Activated naive CD8-positive, alpha-beta T cell treated with anti-CD3 and anti-CD28 coated beads, Interleukin-2, amount 50 U/mL, for 24 hours (primary cell): ENCODE measurements around the gene SPSB1.

Experiments used
- ATAC-seq: fragments of 150-1000 bp; cut with Tn5 transposase; one replicate; pipeline ENCODE4 v1.10.0; 2021
- DNase-seq: peaks from one replicate; pipeline ENCODE4 v3.0.0; 2021
- H3K27ac Mint-ChIP-seq: one replicate; pipeline ENCODE4 v1.8.0; 2021; ENCODE audit warnings: mild to moderate bottlenecking, mixed read lengths
- H3K27me3 Mint-ChIP-seq: one replicate; pipeline ENCODE4 v1.8.0; 2021; ENCODE audit warnings: mixed read lengths
- H3K36me3 Mint-ChIP-seq: one replicate; pipeline ENCODE4 v1.8.0; 2021; ENCODE audit warnings: low read depth, mixed read lengths
- H3K4me1 Mint-ChIP-seq: one replicate; pipeline ENCODE4 v1.8.0; 2021; ENCODE audit warnings: mixed read lengths
- H3K4me3 Mint-ChIP-seq: one replicate; pipeline ENCODE4 v1.8.0; 2021; ENCODE audit warnings: mild to moderate bottlenecking, moderate library complexity, mixed read lengths
- H3K9me3 Mint-ChIP-seq: one replicate; pipeline ENCODE4 v1.8.0; 2021; ENCODE audit warnings: mixed read lengths

The SPSB1 gene

DNA sequence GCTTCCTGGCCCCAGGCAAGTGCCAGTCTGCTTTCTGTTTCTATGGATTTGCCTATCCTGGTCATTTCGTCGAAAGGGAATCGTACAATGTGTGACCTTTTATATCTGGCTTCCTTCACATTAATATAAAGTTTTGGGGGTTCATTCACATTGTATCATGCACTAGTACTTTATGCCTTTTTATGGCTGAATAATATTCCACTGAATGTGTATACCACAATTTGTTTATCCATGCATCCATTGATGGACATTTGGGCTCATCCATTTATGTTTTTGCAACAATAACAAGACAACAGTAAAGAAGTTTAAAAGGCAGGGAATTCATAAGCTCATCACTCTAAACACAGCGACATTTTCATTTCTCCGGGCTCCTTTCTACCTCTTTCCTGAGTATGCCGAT lies 50.6 kb downstream of the SPSB1 start:
- DNase-seq, result no peak
- H3K27me3 Mint-ChIP-seq, result no peaks in the 10 kb centered on the region
- H3K9me3 Mint-ChIP-seq, result no peaks in the 10 kb centered on the region
- no peak overlapping the region for H3K27ac Mint-ChIP-seq
- no peak overlapping the region for H3K4me3 Mint-ChIP-seq
- ATAC-seq, result no peak
- H3K4me1 Mint-ChIP-seq, result no peaks in the 10 kb centered on the region
- H3K36me3 Mint-ChIP-seq, result no peaks in the 10 kb centered on the region

DNA sequence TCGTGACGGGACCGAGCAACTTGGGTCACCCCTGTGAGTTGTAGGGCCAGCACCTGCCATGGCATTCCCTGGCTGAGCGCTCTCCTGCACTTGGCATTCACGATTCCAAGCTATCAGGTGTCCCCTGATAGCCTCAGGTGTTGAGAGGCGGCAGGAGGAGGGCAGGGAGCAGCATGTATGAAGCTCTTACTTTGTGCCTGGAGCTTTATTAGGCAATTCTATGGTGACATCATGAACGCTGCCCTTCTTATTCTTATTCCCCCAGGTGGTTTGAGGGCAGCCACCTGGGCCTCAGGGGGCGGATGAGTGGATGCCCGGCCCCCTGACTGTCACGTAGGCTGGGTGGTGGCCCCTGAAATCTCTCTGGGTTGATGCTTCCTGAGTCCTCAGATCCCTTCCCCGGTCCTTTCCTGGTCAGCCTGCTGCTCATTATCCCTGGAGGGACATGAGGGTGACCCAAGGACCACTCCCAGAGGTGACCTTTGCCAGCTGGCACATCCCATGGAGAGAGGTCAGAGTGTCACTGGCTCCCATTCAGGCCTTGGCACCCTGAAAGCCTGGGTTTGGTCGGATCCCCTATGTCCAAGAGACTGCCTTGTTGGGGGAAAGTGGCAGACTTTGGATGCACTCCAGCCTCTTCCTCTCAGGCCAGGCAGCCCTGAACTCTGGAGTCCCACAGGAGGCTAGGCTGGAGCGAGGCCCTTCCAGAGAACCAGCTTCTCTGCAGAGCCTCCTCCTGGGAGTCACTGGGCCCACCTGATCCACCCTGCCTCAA lies 51.9 kb downstream of the SPSB1 start:
- no peak overlapping the region for H3K27ac Mint-ChIP-seq

DNA sequence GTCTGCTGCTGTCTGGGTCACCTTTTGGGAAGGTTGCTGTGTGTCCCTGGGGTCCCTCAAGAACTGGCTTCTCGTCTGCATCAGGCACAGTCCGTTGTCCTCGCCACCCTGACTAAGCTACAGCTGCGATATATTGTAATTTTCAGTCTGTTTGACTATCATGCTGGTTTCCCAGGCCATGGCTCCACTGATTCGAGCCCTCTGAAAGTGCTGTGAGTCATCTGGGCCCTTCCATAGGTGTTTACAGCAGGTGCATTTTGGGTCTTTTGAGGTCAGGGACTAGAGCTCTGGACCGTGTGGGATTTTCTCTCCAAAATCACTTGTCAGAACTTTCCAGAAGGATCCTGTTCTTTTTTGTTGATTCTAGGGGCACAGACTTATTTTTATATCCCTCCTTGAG lies 52.8 kb downstream of the SPSB1 start:
- Mint-ChIP-seq H3K9me3 (no peaks in the 10 kb centered on the region), H3K4me3 (no peak overlapping the region), H3K36me3 (no peaks in the 10 kb centered on the region), H3K27me3 (no peaks in the 10 kb centered on the region), H3K4me1 (no peaks in the 10 kb centered on the region), H3K27ac (no peak overlapping the region)
- DNase-seq, result no peak
- no peak for ATAC-seq

More for the DNA sequence above, 51.9 kb downstream of the SPSB1 start:
- Mint-ChIP-seq H3K27me3 (no peaks in the 10 kb centered on the region), H3K4me3 (no peak overlapping the region), H3K9me3 (no peaks in the 10 kb centered on the region), H3K36me3 (no peaks in the 10 kb centered on the region), H3K4me1 (no peaks in the 10 kb centered on the region)
- DNase-seq (no peak), ATAC-seq (no peak)

DNA sequence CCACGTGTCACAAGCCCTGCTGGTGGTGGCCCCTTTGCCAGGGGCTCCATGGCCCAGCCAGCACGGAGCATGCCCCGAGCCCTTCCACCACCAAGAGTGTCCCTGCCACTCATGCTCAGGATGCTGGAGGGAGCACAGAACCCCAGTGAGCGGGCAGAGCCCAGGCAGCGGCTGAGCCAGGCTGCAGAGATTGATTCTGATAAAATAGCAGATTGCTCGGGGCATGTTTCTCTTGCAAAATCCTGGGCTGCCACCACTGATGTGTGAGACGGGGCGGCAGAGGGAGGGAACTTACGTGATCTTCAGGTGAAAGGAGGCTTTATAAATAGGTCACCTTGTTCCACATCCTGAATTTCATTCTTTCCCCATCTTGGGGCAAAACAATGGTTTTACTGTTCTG lies 53.2 kb downstream of the SPSB1 start:
- no peaks in the 10 kb centered on the region for H3K9me3 Mint-ChIP-seq
- ATAC-seq (no peak), DNase-seq (no peak)
- H3K27ac Mint-ChIP-seq, result no peak overlapping the region
- H3K4me1 Mint-ChIP-seq, result no peaks in the 10 kb centered on the region
- no peaks in the 10 kb centered on the region for H3K36me3 Mint-ChIP-seq
- no peak overlapping the region for H3K4me3 Mint-ChIP-seq
- H3K27me3 Mint-ChIP-seq, result no peaks in the 10 kb centered on the region

DNA sequence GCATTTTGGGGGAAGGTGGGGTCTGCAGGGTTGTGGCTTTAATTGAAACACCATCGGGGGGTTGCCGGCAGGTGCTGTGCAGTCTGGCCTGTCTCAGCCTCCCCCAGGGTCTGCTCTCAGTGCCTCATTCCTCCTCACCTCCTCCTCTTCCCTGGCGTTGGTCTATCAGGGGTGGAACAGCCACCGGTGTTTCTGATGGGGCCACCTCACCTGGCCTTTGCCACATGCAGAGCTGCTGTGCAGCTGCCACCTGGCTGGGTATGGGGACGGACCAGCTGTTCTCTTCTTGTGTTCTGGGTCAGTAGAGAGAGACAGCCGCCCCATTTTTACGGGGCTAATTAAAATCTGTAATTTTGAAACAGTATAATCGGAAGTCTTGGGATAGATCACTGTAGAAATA lies 53.9 kb downstream of the SPSB1 start:
- no peaks in the 10 kb centered on the region for H3K9me3 Mint-ChIP-seq
- no peak overlapping the region for H3K4me3 Mint-ChIP-seq
- no peaks in the 10 kb centered on the region for H3K27me3 Mint-ChIP-seq
- no peaks in the 10 kb centered on the region for H3K36me3 Mint-ChIP-seq
- H3K27ac Mint-ChIP-seq, result no peak overlapping the region
- no peaks in the 10 kb centered on the region for H3K4me1 Mint-ChIP-seq
- no peak for ATAC-seq
- no peak for DNase-seq

DNA sequence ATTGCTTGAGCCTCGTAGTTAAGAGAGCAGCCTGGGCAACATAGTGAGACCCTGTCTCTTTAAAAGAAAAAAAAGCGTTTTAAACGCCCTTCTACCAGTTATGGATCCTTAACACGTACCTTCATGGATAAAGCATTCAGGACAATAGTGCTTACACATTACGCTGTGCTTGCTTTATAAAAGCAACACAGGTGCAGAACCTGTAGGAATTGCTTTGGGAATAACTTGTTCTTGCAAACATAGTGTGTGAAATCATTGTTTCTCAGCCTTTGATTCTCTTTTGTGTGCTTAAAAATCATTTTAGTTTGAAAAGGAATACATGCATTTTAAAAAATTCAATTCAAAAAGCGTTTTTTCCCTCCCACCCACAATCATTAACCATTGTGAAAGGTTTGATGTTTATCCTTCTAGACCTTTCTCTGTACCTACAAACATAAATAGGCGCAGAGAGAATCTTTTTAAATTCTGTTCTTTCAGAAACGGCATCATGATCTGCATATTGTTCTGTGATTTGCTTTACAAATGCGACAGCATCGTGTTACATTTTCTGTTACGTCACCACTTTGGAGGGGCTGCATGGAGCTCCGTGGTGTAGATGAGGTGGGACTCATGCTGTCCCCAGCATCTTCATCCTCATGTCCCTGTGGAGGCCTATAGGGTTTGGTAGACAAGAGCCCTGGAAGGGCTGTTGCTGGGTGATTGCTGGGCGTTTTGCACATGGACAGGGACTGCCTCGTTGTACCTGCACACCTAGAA lies 54.6 kb downstream of the SPSB1 start:
- H3K9me3 Mint-ChIP-seq, result no peaks in the 10 kb centered on the region
- no peak overlapping the region for H3K4me3 Mint-ChIP-seq
- no peaks in the 10 kb centered on the region for H3K36me3 Mint-ChIP-seq
- DNase-seq (no peak), ATAC-seq (no peak)
- H3K27ac Mint-ChIP-seq, result no peak overlapping the region
- H3K27me3 Mint-ChIP-seq, result no peaks in the 10 kb centered on the region
- H3K4me1 Mint-ChIP-seq, result no peaks in the 10 kb centered on the region

DNA sequence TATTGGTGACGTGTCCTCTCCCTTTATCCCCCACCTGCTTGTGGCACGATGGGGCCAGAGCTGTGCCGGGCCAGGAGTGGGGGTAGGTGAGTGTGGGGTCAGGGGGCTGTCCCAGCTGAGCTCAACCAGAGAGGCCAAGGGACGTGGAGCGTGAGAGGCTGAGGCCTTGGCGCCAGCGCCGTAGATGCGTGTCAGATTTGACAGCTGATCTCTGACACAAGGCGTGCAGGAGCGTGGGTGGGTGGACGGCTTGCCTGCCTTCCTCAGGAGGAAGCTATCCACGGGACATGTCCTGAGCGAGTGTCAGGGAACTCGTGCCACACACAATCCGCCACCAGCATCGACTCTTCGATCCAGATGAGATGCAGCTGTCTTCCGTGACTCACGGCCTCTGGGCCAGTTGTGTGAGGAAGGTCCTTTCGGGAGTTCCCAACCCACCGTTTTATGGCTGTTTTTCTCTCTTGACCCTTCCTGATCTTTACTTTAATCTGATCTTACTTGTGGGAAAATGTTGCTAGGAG lies 56.7 kb downstream of the SPSB1 start:
- Mint-ChIP-seq H3K27ac (no peak overlapping the region), H3K36me3 (no peaks in the 10 kb centered on the region), H3K4me1 (no peaks in the 10 kb centered on the region), H3K27me3 (no peaks in the 10 kb centered on the region), H3K9me3 (no peaks in the 10 kb centered on the region), H3K4me3 (no peak overlapping the region)
- ATAC-seq (no peak), DNase-seq (no peak)

DNA sequence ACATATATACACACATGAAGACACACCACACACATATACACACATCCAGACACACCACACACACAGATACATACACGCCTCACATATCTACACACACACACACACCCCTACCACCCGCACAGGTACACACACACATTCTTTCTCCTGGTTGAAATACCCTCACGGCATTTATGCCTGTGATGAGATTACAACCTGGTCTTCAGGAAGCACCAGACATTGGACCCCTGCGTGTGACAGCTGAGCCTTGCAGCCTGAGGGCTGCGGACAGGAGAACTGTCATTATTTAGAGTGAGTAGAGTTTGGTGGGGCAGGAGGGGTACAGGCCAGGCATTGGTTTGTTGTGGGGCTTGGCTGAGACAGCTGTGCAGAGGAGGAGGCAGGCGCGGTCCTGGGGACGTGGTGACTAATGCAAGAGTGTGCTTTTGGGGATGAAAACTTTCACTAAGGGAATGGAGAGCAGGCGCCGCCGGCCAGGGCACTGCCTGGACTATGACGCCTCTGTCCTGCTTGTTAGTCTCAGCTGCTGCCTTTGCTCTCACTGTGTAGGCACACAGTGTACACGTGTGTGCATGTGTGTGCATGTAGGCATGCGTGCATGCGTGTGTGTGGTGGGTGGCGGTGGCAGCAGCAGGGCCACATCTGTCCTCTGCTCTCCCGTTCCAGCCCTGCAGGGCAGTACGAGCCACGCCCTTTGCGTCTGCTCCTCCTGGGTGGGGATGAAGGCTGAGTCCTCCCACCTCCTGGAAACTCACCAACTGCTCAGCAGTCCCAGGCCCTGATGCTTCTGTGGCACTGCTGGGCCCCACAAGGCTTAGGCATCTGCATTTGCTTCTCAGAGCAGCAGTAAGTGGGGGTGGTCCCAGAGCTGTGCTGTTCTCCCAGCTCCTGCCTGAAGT lies 57.6 kb downstream of the SPSB1 start:
- H3K36me3 Mint-ChIP-seq, result no peaks in the 10 kb centered on the region
- no peaks in the 10 kb centered on the region for H3K4me1 Mint-ChIP-seq
- DNase-seq, result no peak
- H3K27me3 Mint-ChIP-seq, result no peaks in the 10 kb centered on the region
- ATAC-seq, result no peak
- no peak overlapping the region for H3K4me3 Mint-ChIP-seq
- no peak overlapping the region for H3K27ac Mint-ChIP-seq
- no peaks in the 10 kb centered on the region for H3K9me3 Mint-ChIP-seq

DNA sequence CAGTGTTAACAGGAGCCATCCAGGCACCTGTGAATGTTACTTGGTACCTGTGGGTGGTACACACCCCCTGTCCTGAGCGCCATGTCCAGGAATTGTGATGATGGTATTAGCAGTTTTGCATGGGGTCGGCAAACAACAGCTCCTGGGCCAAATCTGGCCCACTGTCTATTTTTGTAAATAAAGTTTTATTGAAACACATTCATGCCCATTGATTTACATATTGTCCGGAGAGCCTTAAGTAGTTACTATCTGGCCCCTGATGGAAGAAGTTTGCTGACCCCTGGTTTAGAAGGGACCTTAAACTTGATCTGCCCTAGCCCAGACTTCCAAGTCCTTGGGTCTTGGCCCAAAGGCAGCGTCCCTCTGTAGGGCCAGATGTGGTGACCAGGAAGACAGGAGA lies 58.3 kb downstream of the SPSB1 start:
- no peaks in the 10 kb centered on the region for H3K9me3 Mint-ChIP-seq

DNA sequence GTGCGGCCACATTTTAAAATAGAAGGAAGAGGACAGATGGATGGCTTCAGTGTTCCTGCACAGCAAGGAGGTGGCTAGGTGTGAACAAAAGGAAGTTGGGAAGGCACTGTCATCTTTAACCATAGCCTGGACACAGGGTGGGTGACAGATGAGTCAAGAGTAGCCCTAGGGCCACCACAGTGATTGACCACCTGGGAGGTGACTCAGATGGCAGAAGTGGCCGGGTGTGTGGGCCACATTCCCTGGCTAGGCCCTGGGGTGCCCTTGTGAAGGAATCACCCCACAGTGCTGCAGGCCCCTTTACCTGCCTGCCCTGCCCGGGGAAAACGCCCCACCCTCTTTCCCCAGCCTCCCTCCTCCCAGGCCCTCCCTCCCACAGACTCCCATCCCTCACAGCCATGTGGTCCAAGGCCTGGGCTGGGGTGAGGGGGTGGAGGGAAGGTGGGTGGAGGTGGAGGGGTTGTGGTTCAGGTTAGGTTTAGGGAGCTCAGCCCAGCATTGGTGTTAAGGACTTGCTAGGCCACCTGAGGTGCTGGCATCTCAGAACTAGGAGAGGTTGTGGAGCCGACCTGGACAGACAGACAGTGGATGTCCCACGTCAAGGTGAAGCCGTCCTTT lies 59.1 kb downstream of the SPSB1 start:
- ATAC-seq, result no peak
- no peaks in the 10 kb centered on the region for H3K9me3 Mint-ChIP-seq
- DNase-seq, result no peak
- no peak overlapping the region for H3K27ac Mint-ChIP-seq
- no peaks in the 10 kb centered on the region for H3K4me1 Mint-ChIP-seq
- H3K4me3 Mint-ChIP-seq, result no peak overlapping the region
- H3K27me3 Mint-ChIP-seq, result no peaks in the 10 kb centered on the region
- H3K36me3 Mint-ChIP-seq, result no peaks in the 10 kb centered on the region

More for the DNA sequence above, 58.3 kb downstream of the SPSB1 start:
- Mint-ChIP-seq H3K36me3 (no peaks in the 10 kb centered on the region), H3K4me1 (no peaks in the 10 kb centered on the region), H3K27ac (no peak overlapping the region), H3K27me3 (no peaks in the 10 kb centered on the region), H3K4me3 (no peak overlapping the region)
- DNase-seq (no peak), ATAC-seq (no peak)

DNA sequence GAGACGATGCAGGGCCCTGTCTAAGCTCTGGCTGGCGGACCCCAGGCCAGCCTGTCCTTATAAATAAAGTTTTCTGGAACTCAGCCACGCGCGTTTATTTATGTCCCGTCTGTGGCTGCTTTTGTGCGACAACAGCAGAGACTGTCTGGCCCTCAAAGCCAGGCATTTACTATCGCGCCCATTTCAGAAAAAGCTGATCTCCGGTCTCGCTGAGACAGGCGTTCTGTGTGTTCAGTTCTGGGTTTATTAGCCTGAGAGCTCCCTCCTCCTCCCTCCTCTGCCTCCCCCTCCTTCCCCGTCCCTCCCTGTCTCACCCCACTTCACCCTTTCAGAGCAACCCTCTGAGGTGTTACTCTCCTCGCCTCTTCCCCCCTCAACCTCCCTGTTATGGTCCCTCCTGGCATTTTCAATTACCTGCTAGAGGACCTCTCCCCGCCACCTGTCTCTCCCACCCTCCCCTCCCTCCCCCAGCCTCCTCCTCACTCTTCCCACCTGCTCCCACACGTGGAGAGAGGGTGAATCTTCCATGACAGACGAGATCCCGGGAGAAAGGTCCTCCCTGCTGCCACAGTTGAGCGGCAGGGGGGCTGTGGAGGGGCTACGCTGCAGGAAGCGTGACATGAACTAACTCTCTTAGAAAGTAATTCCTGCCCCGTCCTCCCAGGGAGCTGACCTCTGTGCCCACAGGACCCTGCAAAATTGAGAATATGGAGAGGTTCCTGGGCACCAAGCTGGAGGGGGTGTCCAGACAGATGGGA lies 59.9 kb downstream of the SPSB1 start:
- ATAC-seq (no peak), DNase-seq (no peak)
- H3K36me3 Mint-ChIP-seq, result no peaks in the 10 kb centered on the region
- H3K27ac Mint-ChIP-seq, result no peak overlapping the region
- H3K9me3 Mint-ChIP-seq, result no peaks in the 10 kb centered on the region
- no peaks in the 10 kb centered on the region for H3K27me3 Mint-ChIP-seq
- no peaks in the 10 kb centered on the region for H3K4me1 Mint-ChIP-seq
- H3K4me3 Mint-ChIP-seq, result no peak overlapping the region

DNA sequence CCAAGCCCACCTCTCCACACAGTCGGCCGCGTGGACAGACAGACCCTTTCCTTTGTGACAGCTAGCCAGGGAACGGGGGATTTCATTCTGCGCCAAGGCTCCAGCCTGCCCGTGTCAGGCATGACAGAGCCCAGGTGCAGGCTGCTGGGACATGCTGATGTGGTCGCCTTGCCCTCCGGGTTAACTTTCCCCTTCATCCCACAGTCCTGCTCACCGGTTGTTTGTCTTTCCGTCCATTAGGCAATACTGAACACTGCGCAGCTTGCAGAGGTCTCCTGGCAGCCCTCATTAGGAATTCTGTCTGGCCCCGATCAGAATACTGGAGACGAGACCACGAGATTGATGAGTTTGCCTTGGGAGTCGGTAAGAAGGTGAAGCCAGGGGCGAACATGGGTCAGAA lies 62.8 kb downstream of the SPSB1 start:
- DNase-seq (no peak), ATAC-seq (no peak)
- Mint-ChIP-seq H3K36me3 (no peaks in the 10 kb centered on the region), H3K4me1 (no peaks in the 10 kb centered on the region), H3K4me3 (no peak overlapping the region), H3K9me3 (no peaks in the 10 kb centered on the region), H3K27me3 (no peaks in the 10 kb centered on the region), H3K27ac (no peak overlapping the region)

DNA sequence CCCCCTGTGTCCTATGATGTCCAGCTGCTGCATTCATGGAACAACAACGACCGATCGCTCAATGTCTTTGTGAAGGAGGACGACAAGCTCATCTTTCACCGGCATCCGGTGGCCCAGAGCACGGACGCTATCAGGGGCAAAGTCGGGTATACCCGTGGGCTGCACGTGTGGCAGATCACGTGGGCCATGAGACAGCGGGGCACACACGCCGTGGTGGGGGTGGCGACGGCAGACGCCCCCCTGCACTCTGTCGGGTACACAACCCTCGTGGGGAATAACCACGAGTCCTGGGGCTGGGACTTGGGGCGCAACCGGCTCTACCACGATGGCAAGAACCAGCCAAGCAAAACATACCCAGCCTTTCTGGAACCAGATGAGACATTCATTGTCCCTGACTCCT lies 63.3 kb downstream of the SPSB1 start:
- ATAC-seq (no peak), DNase-seq (no peak)
- no peaks in the 10 kb centered on the region for H3K36me3 Mint-ChIP-seq
- no peaks in the 10 kb centered on the region for H3K9me3 Mint-ChIP-seq
- H3K4me3 Mint-ChIP-seq, result no peak overlapping the region
- no peak overlapping the region for H3K27ac Mint-ChIP-seq
- H3K27me3 Mint-ChIP-seq, result no peaks in the 10 kb centered on the region
- H3K4me1 Mint-ChIP-seq, result no peaks in the 10 kb centered on the region
